Activated CD8-positive, alpha-beta memory T cell treated with anti-CD3 and anti-CD28 coated beads for 36 hours (primary cell): ENCODE results near the gene NDUFA11. TPM values are rescaled to one million over a fixed set of nuclear protein-coding genes. Genes with fewer than 3 reads are reported as not detected.
"Not testable (repeated sequence)": the region's sequence is repeated elsewhere in the genome, so short reads cannot be mapped to it uniquely, and the experiment has no call there.

Experiments
- CTCF ChIA-PET: fragments of 350-600 bp; sonication (Branson Sonifier 250); formaldehyde crosslinking; loops from one replicate; lab custom pipeline; 2021; ENCODE audit warnings: antibody characterized with exemption; lab: Charles Lee
- POLR2A ChIA-PET: fragments of 350-600 bp; sonication (Branson Sonifier 250); formaldehyde crosslinking; loops from one replicate; lab custom pipeline; 2021; ENCODE audit warnings: antibody characterized with exemption; lab: Charles Lee
- total RNA-seq, 2 experiments: library from RNA; stranded (reverse); gene quantifications; one replicate each; pipeline ENCODE4 v1.2.3, GENCODE V29; 2021

Gene NDUFA11
- total RNA-seq, 2 experiments from 2014 or later, result 238 to 252 TPM

DNA sequence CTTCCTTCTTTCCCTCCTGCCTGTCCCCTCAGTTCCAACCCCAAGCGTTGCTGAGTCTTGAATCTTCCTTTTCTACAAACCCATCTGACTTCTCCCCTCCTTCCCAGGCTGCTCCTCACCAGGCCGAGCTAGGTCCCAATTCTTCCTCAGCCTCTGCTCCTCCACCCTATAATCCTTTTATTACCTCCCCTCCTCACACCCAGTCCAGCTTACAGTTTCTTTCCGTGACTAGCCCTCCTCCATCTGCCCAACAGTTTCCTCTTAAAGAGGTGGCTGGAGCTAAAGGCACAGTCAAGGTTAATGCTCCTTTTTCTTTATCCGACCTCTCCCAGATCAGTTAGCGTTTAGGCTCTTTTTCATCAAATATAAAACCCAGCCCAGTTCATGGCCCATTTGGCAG, 55.0 kb downstream of the NDUFA11 start:
- CTCF ChIA-PET, POLR2A ChIA-PET: not testable (repeated sequence)

DNA sequence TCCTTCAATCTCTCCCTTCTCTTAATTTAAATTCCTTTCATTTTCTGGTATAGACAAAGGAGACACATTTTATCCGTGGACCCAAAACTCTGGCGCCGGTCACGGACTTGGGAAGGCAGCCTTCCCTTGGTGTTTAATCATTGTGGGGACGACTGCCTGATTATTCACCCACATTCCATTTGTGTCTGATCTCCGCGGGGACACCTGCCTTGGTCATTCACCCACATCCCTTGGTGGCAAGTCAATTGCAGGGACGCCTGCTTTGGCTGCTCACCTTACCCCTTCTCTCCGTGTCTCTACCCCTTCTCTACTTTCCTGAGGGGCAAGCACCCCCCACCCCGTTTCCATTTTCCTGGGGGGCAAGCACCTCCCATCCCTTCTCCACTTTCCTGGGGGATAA, 55.7 kb downstream of the NDUFA11 start:
- POLR2A ChIA-PET, CTCF ChIA-PET: not testable (repeated sequence)

Other genes starting within 250 kb of the NDUFA11 start
- 10 to 100 TPM; 54.6 to 62.1 TPM for gene MICOS13, start 223.3 kb downstream of the NDUFA11 start, total RNA-seq
- 1 to 10 TPM; 1.8 to 2.2 TPM for gene HSD11B1L, start 222.8 kb downstream of the NDUFA11 start, total RNA-seq
- 1,000 to 10,000 TPM; 1,455 to 1,458 TPM for gene RPL36, start 213.5 kb downstream of the NDUFA11 start, total RNA-seq
- 100 to 1,000 TPM; 284 to 290 TPM for gene LONP1, start 183.6 kb downstream of the NDUFA11 start, total RNA-seq
- not detected for gene CATSPERD, start 183.2 kb downstream of the NDUFA11 start, total RNA-seq
- gene PRR22, start 119.0 kb downstream of the NDUFA11 start, total RNA-seq, result 1 to 10 TPM; 8.5 to 9.9 TPM
- gene DUS3L, start 112.6 kb downstream of the NDUFA11 start, total RNA-seq, result 10 to 100 TPM; 85.1 to 94.6 TPM
- under 1 TPM in 1 of 2 experiments, not detected in 1; 0.25 TPM for gene NRTN, start 98.7 kb downstream of the NDUFA11 start, total RNA-seq
- gene FUT6, start 64.1 kb downstream of the NDUFA11 start, total RNA-seq, result not detected
- gene FUT3, start 52.3 kb downstream of the NDUFA11 start, total RNA-seq, result not detected
- not detected for gene FUT5, start 33.2 kb downstream of the NDUFA11 start, total RNA-seq
- gene VMAC, start 1.1 kb upstream of the NDUFA11 start, total RNA-seq, result 1 to 10 TPM; 1.7 to 1.9 TPM
- gene CAPS, start 10.5 kb upstream of the NDUFA11 start, total RNA-seq, result 1 to 10 TPM; 1.7 to 2.2 TPM
- gene RANBP3, start 74.3 kb upstream of the NDUFA11 start, total RNA-seq, result 100 to 1,000 TPM in 1 of 2 experiments, 10 to 100 TPM in 1; 98.8 to 104 TPM
- 1 to 10 TPM; 5.4 to 5.5 TPM for gene RFX2, start 206.7 kb upstream of the NDUFA11 start, total RNA-seq
- gene ACSBG2, start 231.9 kb upstream of the NDUFA11 start, total RNA-seq, result not detected